WTC11 (cell line): ENCODE results near the gene CBS.

ENCODE experiments used
- ATF2 ChIP-seq: sonication (generic); formaldehyde crosslinking; IDR thresholded peaks from 2 replicates; pipeline ENCODE4 v1.8.1; 2022; ENCODE audit warnings: low read depth, missing genetic modification reagents, borderline replicate concordance
- CTCF ChIP-seq: fragments of 200-600 bp; IDR thresholded peaks from 2 replicates; pipeline ENCODE4 v1.8.0; 2022; ENCODE audit warnings: antibody characterized with exemption
- FOXP1 ChIP-seq: sonication (generic); formaldehyde crosslinking; IDR thresholded peaks from 2 replicates; pipeline ENCODE4 v1.8.0; 2022; ENCODE audit warnings: missing genetic modification reagents, mild to moderate bottlenecking, moderate library complexity, borderline replicate concordance
- MAX ChIP-seq: sonication (generic); formaldehyde crosslinking; IDR thresholded peaks from 2 replicates; pipeline ENCODE4 v1.8.0; 2022; ENCODE audit warnings: mild to moderate bottlenecking, missing genetic modification reagents
- NFE2L1 ChIP-seq: sonication (generic); formaldehyde crosslinking; IDR thresholded peaks from 2 replicates; pipeline ENCODE4 v1.8.1; 2023; ENCODE audit warnings: missing genetic modification reagents
- NR3C1 ChIP-seq: sonication (generic); formaldehyde crosslinking; conservative IDR thresholded peaks from 2 replicates; pipeline ENCODE4 v1.8.1; 2023; ENCODE audit warnings: low read depth, mild to moderate bottlenecking, missing genetic modification reagents
- TP53 ChIP-seq: sonication (generic); formaldehyde crosslinking; IDR thresholded peaks from 2 replicates; pipeline ENCODE4 v1.8.1; 2023; ENCODE audit warnings: mild to moderate bottlenecking, missing genetic modification reagents
- ZNF219 ChIP-seq: sonication (generic); formaldehyde crosslinking; IDR thresholded peaks from 2 replicates; pipeline ENCODE4 v1.8.0; 2023; ENCODE audit warnings: missing genetic modification reagents, mild to moderate bottlenecking, borderline replicate concordance
- TF ChIP-seq, protein P1 (sequence below): sonication (generic); formaldehyde crosslinking; IDR thresholded peaks from 2 replicates; pipeline ENCODE4 v1.8.0; 2022; ENCODE audit warnings: mild to moderate bottlenecking, missing genetic modification reagents

DNA sequence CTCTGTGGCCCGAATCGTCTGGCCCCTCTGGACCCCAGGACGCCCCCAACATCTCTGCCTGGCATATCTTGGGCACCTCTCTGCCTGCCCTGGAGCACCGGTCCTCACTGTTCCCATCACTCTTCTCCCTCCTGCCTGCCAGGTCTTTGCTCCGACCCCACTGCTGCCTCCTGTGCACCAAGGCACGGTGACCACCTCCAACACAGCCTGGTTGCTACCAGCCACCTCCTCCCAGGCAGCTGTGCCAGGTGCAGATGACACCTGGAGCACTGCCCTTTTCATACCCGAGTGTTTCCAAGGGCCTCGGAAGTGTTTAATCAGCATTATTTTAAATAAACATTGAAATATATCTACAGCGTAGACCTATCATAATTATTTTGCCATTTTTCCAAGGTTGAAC, 70.0 kb downstream of the CBS start:
- no peak for TF ChIP-seq FOXP1 (CRISPR knock-in tag)
- TF ChIP-seq NR3C1 (CRISPR knock-in tag) = no peak
- TF ChIP-seq MAX (CRISPR knock-in tag) = no peak
- TF ChIP-seq CTCF = no peak
- no peak for TF ChIP-seq ZNF219 (CRISPR knock-in tag)
- no peak for TF ChIP-seq NFE2L1 (CRISPR knock-in tag)
- TF ChIP-seq TP53 (CRISPR knock-in tag) = no peak
- no peak for TF ChIP-seq ATF2 (CRISPR knock-in tag)
- TF ChIP-seq, protein P1, sequence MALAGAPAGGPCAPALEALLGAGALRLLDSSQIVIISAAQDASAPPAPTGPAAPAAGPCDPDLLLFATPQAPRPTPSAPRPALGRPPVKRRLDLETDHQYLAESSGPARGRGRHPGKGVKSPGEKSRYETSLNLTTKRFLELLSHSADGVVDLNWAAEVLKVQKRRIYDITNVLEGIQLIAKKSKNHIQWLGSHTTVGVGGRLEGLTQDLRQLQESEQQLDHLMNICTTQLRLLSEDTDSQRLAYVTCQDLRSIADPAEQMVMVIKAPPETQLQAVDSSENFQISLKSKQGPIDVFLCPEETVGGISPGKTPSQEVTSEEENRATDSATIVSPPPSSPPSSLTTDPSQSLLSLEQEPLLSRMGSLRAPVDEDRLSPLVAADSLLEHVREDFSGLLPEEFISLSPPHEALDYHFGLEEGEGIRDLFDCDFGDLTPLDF (CRISPR knock-in tag) = no peak
